HG03064 (cell line): ENCODE measurements around the gene DNAL4.
"Not testable (repeated sequence)": the region's sequence is repeated elsewhere in the genome, so short reads cannot be mapped to it uniquely, and the experiment has no call there.

Source experiments
- ATAC-seq: cut with Tn5 transposase; IDR thresholded peaks from one replicate; pipeline ENCODE4 v1.9.1; 2021; ENCODE audit warnings: low read depth; ENCODE audit not compliant: unreplicated experiment

The DNAL4 gene

DNA sequence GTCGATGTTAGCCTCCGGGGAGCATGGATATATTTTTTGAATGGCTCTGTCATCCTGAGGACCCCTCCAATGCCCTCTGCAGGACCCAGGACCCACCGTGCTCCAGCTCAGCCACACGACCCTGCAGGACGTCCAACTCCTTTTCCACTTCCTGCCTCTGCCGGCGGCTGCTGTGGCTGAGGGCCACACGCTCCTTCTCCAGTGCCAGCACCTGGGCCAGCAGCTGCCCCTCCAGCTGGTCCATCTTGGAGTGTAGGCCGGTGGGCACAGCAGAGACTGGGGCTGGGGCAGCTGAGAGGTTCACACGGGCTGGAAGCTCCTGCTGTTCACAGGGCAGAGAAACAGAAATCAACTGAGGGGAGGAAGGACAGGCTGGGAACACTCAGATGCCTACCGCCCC, 34.2 kb upstream of the DNAL4 start:
- ATAC-seq: no peak

DNA sequence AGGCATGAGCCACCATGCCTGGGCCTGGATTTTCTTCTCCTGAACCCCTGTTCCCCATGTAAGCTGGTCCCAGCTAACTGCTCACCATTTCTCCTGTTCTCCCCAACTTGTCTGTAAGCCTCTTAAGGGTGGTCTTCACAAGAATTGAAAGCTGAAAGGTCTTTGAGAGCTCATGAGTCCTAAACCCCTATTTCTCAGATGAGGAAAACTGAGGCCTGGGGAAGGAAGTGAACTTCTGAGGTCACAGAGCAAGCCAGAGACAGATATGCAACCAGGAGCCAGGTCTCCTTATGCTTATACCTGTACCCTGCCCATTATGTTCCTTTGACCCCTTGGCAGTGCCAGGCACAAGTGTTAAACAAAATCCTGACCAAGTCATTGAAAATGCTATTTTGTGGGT, 33.6 kb upstream of the DNAL4 start:
- no peak for ATAC-seq

DNA sequence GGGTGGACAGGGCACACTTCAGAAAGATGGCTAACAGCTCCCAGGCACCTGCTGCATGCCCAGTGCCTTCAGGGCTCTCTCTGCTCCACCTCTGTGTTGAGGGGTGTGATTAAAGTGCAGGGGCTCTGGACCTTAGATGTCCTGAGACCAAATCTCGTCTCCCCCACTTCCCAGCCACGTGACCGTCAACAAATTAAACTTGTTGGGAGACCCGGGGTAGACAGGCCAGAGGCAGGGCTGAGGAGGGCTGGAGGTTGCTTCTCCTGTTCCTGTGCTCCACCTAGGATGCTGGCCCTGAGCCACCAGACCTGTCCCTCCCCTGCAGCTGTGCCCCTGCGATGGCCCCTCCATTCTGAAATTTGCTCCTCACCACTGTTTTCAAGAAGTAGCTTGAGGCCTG, 32.9 kb upstream of the DNAL4 start:
- no peak for ATAC-seq

DNA sequence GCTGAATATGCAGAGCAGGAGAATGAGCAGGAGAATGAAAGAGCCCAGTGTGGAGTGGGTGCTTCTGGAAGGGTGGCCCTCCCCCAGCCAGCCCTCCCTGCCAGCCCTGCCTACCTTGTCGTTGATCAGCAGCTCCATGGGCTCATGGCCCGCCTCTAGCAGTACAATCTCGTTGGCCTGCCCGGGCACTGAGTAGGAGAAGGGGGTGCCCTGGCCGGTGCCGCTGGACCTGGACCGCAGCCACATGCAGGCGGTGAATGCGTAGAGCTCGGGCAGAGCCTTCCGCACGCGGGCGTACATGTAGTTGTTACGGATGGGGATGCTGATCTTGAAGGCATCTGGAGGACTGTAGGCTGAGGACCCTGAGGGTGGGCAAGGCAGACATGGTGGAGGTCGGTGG, 32.4 kb upstream of the DNAL4 start:
- ATAC-seq: no peak

DNA sequence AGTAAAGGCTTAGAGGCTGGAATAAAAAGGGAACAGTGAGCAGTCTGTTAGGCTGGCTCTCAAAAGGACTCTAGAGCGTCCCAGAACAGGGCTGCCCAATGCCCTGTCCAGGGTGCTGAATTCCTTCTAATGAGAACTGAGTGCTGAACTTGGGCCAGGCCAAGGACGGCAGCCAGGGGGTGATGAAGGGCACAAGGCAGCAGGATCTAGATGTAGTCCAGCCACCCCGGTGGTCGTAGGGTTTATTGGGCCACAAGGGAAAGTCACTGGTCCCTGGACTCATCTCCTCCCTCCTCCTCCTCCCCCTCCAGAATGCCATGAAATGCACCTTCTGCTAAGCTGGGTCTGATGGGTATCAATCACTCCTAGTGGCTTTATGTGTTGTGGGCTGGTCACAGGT, 30.6 kb upstream of the DNAL4 start:
- ATAC-seq: no peak

DNA sequence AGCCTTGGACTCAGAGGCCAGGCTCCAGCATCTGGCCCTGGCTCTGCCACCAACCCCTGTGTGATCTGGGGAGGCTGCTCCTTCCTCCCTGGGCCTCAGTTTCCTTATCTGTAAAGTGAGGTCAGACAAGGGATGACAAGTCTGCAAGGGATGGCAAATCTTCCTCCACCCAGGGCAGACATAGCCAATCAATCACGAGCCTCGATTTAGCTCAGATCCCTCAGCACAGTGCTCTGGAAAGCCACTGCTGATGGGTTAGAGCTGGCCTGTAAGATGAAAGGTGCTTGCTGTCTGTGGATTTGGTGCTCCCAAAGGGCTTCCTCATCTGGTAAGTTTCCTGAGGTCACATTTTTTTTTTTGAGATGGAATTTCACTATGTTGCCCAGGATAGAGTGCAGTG, 29.7 kb upstream of the DNAL4 start:
- ATAC-seq: no peak

DNA sequence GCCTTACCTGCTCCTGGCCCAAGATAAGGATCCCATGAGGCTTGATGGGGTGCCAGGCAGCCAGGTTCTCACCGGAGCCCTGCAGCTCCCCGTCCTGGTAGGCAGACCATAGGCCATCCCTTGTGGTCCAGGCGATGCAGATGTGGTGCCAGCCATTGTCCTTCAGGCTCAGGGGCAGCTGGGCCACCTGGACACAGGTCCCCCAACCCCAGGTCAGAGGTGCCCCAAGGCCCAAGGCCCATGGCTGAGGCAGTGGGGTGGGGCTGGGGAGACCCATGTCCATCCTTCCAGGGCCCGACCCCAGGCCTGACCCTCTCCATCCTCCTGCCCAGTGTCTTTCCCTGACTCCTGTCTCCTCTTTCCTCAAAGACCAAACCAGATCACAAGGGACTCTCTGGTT, 29.1 kb upstream of the DNAL4 start:
- no peak for ATAC-seq

DNA sequence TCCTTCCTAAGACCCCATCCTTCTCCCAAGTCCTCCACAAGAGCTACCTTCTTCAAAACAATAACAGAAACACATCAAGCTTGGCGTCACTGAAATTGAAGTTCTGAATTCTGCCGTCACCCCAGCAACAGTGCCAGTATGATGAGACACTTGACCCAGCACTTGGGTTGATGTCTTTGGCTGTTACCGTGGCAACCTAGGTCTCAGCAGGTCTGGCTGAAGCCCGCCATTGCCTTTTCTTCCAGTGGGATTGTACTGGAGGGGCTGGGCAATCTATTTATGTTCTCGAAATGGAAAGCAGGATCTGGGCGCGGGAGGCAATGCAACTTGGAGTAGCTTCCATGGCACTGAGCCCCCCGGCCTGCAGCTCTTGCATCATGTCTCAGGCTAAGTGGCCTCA, 26.1 kb upstream of the DNAL4 start:
- no peak for ATAC-seq

DNA sequence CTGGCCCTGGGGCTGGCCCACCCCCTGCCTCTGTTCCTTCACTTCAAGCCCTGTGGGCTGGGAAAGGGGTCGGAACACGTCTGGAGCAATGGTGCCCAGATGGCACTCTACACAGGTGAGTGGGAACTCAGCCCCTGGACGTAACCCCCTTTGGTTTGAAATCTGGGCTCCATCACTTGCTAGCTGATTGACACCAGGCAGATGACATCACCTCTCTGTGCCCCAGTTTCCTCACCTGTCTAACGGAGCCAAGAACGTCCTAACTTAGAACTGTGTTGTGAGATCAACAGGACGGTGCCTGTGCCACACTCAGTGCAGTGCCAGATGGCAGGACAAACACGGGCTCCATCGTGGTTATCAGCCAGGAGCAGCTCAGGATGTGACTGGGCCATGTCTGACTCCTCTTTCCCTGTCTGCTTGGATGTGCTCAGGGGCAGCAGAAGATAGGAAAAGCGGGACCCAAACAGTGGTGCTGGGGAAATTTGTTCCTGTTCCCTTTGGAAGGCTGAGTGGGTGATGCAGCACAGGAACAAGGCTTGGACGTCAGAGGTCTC, 25.5 kb upstream of the DNAL4 start:
- no peak for ATAC-seq

DNA sequence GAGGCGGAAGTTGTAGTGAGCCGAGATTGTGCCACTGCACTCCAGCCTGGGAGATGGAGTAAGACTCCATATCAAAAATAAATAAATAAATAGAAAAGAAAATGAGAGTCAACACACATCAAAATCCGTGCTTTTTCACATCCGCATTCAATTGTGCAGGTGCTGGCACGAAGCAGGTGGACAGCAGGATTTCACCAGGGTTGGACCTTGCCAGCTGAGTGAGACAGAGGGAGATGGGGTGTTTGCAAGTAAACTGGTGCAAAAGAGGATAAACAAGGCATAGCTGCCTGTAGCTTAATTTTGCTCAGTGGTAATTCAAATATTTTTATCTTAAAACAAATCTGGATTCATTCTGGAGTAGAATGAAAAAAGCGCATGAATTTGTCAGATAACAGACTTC, 23.3 kb upstream of the DNAL4 start:
- no peak for ATAC-seq

DNA sequence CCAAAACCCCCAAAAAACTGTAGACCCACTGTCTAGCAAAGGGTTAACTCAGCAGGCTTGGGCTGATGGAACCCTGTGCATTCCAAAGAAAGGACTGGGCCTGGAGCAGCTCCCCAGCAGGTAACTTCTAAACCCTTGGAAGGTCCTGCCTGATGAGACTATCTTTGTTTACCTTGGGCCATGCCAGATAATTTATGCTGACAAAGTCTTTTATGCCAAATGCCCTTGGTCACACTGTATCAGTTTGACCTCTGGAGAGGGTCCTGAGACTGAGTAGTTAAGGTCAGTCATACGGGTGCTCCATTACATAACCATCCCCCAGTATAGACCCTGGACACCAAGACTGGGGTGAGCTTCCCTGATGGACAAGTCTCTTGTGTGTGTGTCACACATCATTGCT, 21.9 kb upstream of the DNAL4 start:
- ATAC-seq: no peak

DNA sequence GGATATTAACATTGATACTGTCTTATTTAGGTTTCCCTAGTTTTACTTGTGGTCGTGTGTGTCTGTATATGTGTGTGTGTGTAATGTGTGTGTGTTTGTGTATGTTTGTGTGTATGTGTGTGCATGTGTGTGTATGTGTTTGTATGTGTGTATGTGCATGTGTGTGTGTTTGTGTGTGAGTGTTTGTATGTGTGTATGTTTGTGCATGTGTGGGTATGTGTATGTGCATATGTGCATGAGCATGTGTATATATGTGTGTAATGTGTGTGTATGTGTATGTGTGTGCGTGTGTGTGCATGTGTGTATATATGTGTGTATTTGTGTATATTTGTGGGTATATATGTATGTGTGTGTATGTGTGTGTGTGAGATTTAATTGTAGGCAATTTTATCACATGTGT, 17.3 kb upstream of the DNAL4 start:
- no peak for ATAC-seq

DNA sequence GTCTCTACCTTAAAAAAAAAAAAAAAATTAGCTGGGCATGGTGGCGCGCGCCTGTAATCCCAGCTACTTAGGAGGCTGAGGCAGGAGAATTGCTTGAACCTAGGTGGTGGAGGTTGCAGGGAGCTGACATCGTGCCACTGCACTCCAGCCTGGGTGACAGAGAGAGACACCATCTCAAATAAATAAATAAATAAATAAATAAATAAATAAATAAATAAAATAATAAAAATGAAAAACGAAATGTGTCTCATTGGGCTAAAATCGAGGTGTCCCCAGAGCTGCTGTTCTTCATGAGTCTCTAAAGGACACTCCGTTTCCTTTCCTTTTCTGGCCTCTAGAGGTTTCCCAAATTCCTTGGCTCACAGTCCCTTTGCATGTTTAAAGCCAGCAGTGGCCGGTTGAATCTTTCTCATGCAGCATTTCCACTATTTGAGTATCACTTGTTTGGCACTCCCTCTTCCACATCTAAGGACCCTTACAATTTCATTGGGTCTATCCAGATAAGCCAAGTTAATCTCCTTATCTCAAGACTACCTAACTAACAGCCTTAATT, 11.2 kb upstream of the DNAL4 start:
- not testable (repeated sequence) for ATAC-seq

DNA sequence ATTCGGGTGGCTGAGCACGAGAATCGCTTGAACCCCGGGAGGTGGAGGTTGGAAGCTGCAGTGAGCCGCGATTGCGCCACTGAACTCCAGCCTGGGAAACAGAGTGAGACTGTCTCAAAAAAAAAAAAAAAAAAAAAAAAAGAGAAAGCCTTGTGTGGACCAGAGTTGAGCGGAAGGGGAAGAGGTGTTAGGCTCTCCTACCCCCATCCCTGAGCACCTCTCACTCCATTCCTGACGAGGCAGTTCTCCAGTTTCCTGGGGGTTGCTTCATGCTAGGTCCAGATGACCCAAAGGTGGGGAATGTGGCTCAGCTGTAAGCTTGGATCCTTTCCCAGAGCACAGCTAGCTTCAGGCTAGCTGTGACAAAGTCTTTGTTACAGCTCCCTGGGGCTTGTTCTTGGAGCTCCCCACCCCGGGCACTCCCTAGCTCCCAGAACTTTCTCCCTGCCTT, 8.8 kb upstream of the DNAL4 start:
- ATAC-seq: no peak

DNA sequence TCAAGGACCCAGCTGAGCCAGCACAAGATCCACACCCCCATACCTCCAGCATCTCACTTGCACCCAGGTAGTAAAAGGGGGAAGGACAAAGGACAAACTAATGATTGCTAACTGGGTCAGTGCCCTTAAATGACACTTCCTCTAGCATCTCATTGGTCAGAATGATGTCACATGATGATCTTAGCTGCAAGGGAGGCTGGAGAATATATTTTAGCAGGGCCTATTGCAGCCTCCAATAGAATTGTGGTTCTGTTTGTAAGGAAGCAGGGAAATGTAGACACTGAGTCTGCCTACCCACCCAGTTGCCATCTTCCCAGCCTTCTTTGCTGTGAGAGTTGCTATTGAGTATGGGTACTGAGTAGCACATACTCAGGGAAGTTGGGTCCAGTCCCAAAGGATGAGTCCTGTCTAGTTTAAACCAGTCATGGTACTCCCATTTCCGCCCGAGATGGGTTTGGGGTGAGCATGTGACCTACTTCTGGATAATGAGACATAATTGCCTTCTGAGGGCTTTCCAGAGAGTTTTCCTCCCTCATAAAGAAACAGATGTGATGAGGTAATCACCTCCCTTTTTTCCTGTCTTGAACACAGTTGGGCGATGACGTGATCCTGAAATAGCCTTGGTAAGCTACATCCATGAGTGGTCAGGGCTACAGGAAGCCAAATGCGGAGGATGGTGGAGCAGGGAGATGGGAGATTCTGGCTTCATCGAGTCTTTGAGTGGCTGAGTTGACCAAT, 5.5 kb upstream of the DNAL4 start:
- no peak for ATAC-seq

DNA sequence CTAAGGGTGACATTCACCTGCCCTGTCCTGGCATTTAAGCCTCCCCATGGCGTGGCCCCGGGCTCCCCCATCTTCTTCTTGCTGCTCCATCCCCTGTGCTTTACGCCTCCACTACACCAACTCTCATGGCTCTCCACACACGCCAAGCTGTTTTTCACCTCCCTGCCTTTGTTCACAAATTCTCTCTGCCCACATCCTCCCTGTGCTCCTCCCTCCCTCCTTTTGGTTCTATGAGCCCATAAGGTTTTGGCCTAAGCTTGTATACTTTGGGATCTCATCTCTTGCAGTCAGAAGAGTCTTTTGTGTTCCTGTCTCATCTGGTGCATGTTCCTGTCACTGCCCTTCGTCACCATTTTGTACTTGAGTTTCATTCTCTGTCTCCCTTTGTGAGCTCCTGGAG, 4.6 kb upstream of the DNAL4 start:
- no peak for ATAC-seq

DNA sequence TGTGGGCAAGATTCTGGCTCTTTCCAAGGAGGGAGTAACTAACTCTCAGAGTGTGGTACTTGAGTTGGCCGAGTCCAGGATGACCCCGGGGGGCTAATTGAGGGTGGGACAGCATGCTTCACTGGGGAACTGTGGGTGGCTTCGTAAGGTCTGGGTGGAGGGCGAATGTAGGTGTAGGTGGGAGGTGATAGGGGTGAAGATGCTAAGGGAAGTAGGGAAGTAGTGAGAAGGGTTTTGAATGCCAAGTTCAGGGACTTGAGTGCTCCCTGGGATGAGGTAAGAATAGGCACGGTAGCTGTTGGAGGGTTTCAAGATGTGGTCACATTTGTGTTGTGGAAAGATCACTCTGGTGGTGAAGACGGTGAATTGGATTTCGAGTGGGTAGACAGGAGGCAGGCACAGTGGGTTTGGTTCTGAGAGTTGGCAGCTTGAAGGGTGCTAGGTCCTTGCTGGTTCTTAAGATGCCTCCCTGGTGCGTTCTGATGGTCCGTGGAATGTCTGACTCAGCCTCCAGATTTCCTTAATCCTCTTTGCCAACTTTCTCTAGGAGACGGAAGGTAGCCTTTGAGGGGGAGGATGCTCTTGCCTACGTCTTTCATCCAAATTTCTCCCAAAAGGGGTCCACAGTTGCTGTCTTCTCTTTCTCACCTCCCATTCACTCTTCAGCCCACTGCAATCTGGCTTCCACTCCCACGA, 2.5 kb upstream of the DNAL4 start:
- ATAC-seq: no peak

DNA sequence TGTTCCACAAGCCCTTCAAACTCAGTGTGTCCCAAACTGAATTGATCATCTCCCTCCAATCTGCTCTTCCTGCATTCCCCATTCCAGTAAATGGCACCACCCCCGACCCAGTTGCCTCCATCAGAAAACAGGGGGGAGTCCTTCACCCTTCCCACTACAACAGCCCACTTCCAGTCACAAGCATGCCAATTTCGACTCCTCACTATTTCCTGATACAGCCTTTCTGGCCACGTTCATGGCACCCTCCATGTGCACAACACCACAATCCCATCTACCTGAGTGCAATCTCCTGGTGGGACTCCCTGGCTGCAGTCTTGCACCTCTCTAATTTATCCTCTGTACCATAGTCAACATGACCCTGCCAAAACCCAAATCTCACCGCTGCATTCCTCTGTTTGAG, 1.6 kb upstream of the DNAL4 start:
- ATAC-seq: no peak

DNA sequence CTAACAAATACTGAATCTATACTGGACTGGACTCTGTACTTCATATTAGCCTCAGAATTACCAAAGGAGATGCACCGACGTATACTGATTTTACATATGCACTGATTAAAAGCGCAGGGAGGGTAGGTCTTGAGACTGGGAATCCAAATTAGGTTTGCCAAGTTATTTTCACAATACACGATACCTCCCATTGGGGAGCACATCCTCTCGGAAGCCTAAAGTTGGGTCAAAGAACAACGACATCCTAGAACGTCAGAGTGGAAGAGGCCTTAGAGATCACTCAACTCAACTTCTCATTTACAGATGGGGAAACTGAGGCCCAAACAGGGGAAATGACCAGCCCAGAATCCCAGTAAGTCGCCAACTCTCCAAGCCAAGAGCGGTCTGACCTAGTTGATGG, 626 bp downstream of the DNAL4 start:
- no peak for ATAC-seq

DNA sequence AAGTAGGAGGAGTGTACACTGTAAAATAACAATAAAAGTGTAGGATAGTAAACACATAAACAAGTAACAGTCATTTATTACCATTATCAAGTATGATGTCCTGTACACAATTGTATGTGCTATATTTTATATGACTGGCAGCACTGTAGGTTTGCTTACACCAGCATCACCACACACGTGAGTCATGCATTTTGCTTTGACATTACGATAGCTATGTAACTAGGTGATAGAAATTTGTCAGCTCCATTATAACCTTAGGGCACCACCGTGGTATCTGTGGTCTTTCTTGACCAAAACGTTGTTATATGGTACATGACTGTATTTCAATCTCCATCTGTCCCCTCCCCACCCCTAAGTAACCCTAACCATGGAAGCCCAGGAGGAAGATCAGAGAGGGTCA, 1.1 kb downstream of the DNAL4 start:
- no peak for ATAC-seq

DNA sequence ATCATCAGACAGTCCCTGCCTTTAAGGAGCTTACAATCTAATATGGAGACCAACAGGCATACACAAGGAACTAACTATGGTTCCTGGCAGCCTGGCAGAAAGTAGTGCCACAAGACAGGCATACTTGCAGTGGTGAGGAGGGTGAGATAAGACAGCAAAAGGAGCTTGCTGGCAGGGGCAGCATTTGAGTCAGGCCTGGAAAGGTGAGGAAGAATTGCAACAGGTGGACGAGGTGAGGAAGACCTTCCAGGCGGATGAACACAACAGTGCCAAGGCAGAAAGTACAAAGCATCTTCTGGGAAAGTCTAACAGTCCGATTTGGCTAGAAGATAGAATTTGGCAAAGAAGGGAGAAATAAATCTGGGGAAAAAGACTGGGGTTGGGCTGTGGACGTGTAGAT, 4.3 kb downstream of the DNAL4 start:
- no peak for ATAC-seq

DNA sequence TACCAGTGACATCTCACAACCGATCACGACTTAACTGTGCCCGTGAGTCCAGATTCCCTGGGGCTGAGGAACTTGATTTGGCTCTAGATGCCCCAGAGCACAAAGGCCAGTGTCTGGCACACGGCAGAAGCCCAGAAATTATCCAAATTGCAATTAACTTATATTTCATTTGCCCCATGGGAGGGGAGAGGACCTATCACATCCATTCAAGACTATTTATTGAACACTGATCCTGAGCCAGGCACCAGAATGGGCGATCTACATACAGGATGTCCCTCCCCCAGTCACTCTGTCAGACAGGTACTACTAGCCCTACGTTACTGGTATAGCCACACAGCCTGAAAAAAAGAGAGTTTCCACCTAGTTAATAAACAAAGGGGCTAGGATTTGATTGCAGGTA, 5.1 kb downstream of the DNAL4 start:
- ATAC-seq: no peak
